ENCODE results near the gene ARHGEF16. TPM values are rescaled to one million over a fixed set of nuclear protein-coding genes. Genes with fewer than 3 reads are reported as not detected.

Gene ARHGEF16
- total RNA-seq, 2 donors from 2014 or later: 0.10 TPM; not detected in 1

- no peak overlapping the region for H3K27ac Mint-ChIP-seq
- peaks cover under 1% of the 10 kb centered on the region for H3K4me1 Mint-ChIP-seq
- H3K27me3 Mint-ChIP-seq: no peaks in the 10 kb centered on the region
- ATAC-seq (no peak), DNase-seq (no peak)
- no peaks in the 10 kb centered on the region for H3K9me3 ChIP-seq (ENCODE audit: control insufficient read depth, low read length, poor library complexity, severe bottlenecking)
- H3K4me3 Mint-ChIP-seq: no peak overlapping the region
- no peaks in the 10 kb centered on the region for H3K36me3 Mint-ChIP-seq (ENCODE audit: low read depth)
Measured at GRCh38 chr1:3519301-3519885, 64.9 kb downstream of the ARHGEF16 start.

GRCh38 chr1:3520419-3521378 lies 66.2 kb downstream of the ARHGEF16 start:
- no peak for ATAC-seq
- Mint-ChIP-seq H3K4me1 (peaks cover 3% of the 10 kb centered on the region), H3K36me3 (ENCODE audit: low read depth) (no peaks in the 10 kb centered on the region), H3K27ac (no peak overlapping the region), H3K4me3 (no peak overlapping the region), H3K27me3 (no peaks in the 10 kb centered on the region)
- H3K9me3 ChIP-seq (ENCODE audit: control insufficient read depth, low read length, poor library complexity, severe bottlenecking): no peaks in the 10 kb centered on the region
- DNase-seq: no peak

- no peak for ATAC-seq
- no peaks in the 10 kb centered on the region for H3K36me3 Mint-ChIP-seq (ENCODE audit: low read depth)
- DNase-seq: no peak
- no peak overlapping the region for H3K27ac Mint-ChIP-seq
- no peaks in the 10 kb centered on the region for H3K27me3 Mint-ChIP-seq
- no peak overlapping the region for H3K4me3 Mint-ChIP-seq
- no peaks in the 10 kb centered on the region for H3K9me3 ChIP-seq (ENCODE audit: control insufficient read depth, low read length, poor library complexity, severe bottlenecking)
- peaks cover 3% of the 10 kb centered on the region for H3K4me1 Mint-ChIP-seq
Measured at GRCh38 chr1:3521426-3521825, 67.0 kb downstream of the ARHGEF16 start.

- H3K27me3 Mint-ChIP-seq: no peaks in the 10 kb centered on the region
- H3K4me1 Mint-ChIP-seq: peaks cover 3% of the 10 kb centered on the region
- no peak for ATAC-seq
- H3K27ac Mint-ChIP-seq: no peak overlapping the region
- no peak overlapping the region for H3K4me3 Mint-ChIP-seq
- no peaks in the 10 kb centered on the region for H3K36me3 Mint-ChIP-seq (ENCODE audit: low read depth)
- H3K9me3 ChIP-seq (ENCODE audit: control insufficient read depth, low read length, poor library complexity, severe bottlenecking): no peaks in the 10 kb centered on the region
- no peak for DNase-seq
Measured at GRCh38 chr1:3522112-3522511, 67.6 kb downstream of the ARHGEF16 start.

- no peaks in the 10 kb centered on the region for H3K36me3 Mint-ChIP-seq (ENCODE audit: low read depth)
- no peaks in the 10 kb centered on the region for H3K9me3 ChIP-seq (ENCODE audit: control insufficient read depth, low read length, poor library complexity, severe bottlenecking)
- H3K27ac Mint-ChIP-seq: no peak overlapping the region
- DNase-seq: no peak
- no peaks in the 10 kb centered on the region for H3K27me3 Mint-ChIP-seq
- no peak overlapping the region for H3K4me3 Mint-ChIP-seq
- no peak for ATAC-seq
- peaks cover 3% of the 10 kb centered on the region for H3K4me1 Mint-ChIP-seq
Measured at GRCh38 chr1:3522564-3523265, 68.2 kb downstream of the ARHGEF16 start.

GRCh38 chr1:3523980-3524379 lies 69.5 kb downstream of the ARHGEF16 start:
- no peaks in the 10 kb centered on the region for H3K27me3 Mint-ChIP-seq
- H3K4me3 Mint-ChIP-seq: no peak overlapping the region
- H3K4me1 Mint-ChIP-seq: peaks cover 7% of the 10 kb centered on the region
- no peaks in the 10 kb centered on the region for H3K9me3 ChIP-seq (ENCODE audit: control insufficient read depth, low read length, poor library complexity, severe bottlenecking)
- no peak overlapping the region for H3K27ac Mint-ChIP-seq
- no peak for DNase-seq
- no peaks in the 10 kb centered on the region for H3K36me3 Mint-ChIP-seq (ENCODE audit: low read depth)
- no peak for ATAC-seq

GRCh38 chr1:3524556-3525203 lies 70.2 kb downstream of the ARHGEF16 start:
- Mint-ChIP-seq H3K27ac (no peak overlapping the region), H3K4me3 (no peak overlapping the region), H3K4me1 (peaks cover 7% of the 10 kb centered on the region), H3K36me3 (ENCODE audit: low read depth) (no peaks in the 10 kb centered on the region), H3K27me3 (no peaks in the 10 kb centered on the region)
- DNase-seq (no peak), ATAC-seq (no peak)
- no peaks in the 10 kb centered on the region for H3K9me3 ChIP-seq (ENCODE audit: control insufficient read depth, low read length, poor library complexity, severe bottlenecking)

- Mint-ChIP-seq H3K36me3 (ENCODE audit: low read depth) (no peaks in the 10 kb centered on the region), H3K4me3 (no peak overlapping the region), H3K27ac (no peak overlapping the region), H3K4me1 (peaks cover 13% of the 10 kb centered on the region), H3K27me3 (no peaks in the 10 kb centered on the region)
- ATAC-seq: no peak
- DNase-seq: no peak
- no peaks in the 10 kb centered on the region for H3K9me3 ChIP-seq (ENCODE audit: control insufficient read depth, low read length, poor library complexity, severe bottlenecking)
Measured at GRCh38 chr1:3525551-3526482, 71.4 kb downstream of the ARHGEF16 start.

- Mint-ChIP-seq H3K27ac (peak overlapping the region; percentile 11), H3K36me3 (ENCODE audit: low read depth) (no peaks in the 10 kb centered on the region), H3K27me3 (no peaks in the 10 kb centered on the region), H3K4me1 (peaks cover 16% of the 10 kb centered on the region), H3K4me3 (no peak overlapping the region)
- DNase-seq (no peak), ATAC-seq (no peak)
- no peaks in the 10 kb centered on the region for H3K9me3 ChIP-seq (ENCODE audit: control insufficient read depth, low read length, poor library complexity, severe bottlenecking)
Measured at GRCh38 chr1:3527774-3528173, 73.3 kb downstream of the ARHGEF16 start.

- peak overlapping the region; percentile 70 for H3K27ac Mint-ChIP-seq
- DNase-seq (no peak), ATAC-seq (no peak)
- peak overlapping the region; percentile 87 for H3K4me3 Mint-ChIP-seq
- H3K27me3 Mint-ChIP-seq: no peaks in the 10 kb centered on the region
- H3K36me3 Mint-ChIP-seq (ENCODE audit: low read depth): no peaks in the 10 kb centered on the region
- H3K4me1 Mint-ChIP-seq: peaks cover 16% of the 10 kb centered on the region
- no peaks in the 10 kb centered on the region for H3K9me3 ChIP-seq (ENCODE audit: control insufficient read depth, low read length, poor library complexity, severe bottlenecking)
Measured at GRCh38 chr1:3529099-3529729, 74.7 kb downstream of the ARHGEF16 start.

GRCh38 chr1:3530086-3530925 lies 75.8 kb downstream of the ARHGEF16 start:
- H3K9me3 ChIP-seq (ENCODE audit: control insufficient read depth, low read length, poor library complexity, severe bottlenecking): no peaks in the 10 kb centered on the region
- ATAC-seq: no peak
- no peak for DNase-seq
- H3K27ac Mint-ChIP-seq: peak overlapping the region; percentile 70
- H3K4me3 Mint-ChIP-seq: peak overlapping the region; percentile 87
- H3K36me3 Mint-ChIP-seq (ENCODE audit: low read depth): no peaks in the 10 kb centered on the region
- no peaks in the 10 kb centered on the region for H3K27me3 Mint-ChIP-seq
- peaks cover 13% of the 10 kb centered on the region for H3K4me1 Mint-ChIP-seq

Measured in T-helper 17 cell (primary cell).